H1 (cell line): ENCODE results near the gene DYNLT1. TPM values are rescaled to one million over a fixed set of nuclear protein-coding genes. Genes with fewer than 3 reads are reported as not detected.

Experiments
- CHD1 ChIP-seq: IDR thresholded peaks from 2 replicates; pipeline ENCODE4 v1.6.1; 2012; ENCODE audit warnings: low read depth, low read length, improper control_type of control experiment
- NRF1 ChIP-seq: IDR thresholded peaks from 2 replicates; pipeline ENCODE4 v1.6.1; 2011; ENCODE audit warnings: mild to moderate bottlenecking, low read depth, low read length, improper control_type of control experiment
- RFX5 ChIP-seq: IDR thresholded peaks from 2 replicates; pipeline ENCODE4 v1.6.1; 2011; ENCODE audit warnings: low read depth, low read length, improper control_type of control experiment, borderline replicate concordance
- TAF1 ChIP-seq: IDR thresholded peaks from 2 replicates; pipeline ENCODE4 v1.6.1; 2011; ENCODE audit warnings: mild to moderate bottlenecking, low read depth, low read length
- polyA plus RNA-seq, 7 experiments: library from polyadenylated mRNA; depleted of rRNA in 3 of 7; stranded (reverse) in 5 of 7; unstranded in 2 of 7; fragments of >200 nt in 5 of 7; fragments of 200-250 nt in 2 of 7; gene quantifications; 1 replicate in 5 of 7; 2 replicates in 1 of 7; 4 replicates in 1 of 7; pipeline versions ENCODE4 v1.2.1 to v1.2.3, GENCODE V29; 2011 to 2013; ENCODE audit warnings: missing spikeins in 2 of 7, mixed read lengths in 2 of 7
- total RNA-seq: library from RNA; stranded (reverse); fragmentation: NEBNext Ultra II Directional; extraction: Animal tissue kit (Norgen Biotek cat#: 25700); gene quantifications from 2 replicates; pipeline ENCODE4 v1.2.1, GENCODE V29; 2021
- TF ChIP-seq, protein P1 (sequence below): IDR thresholded peaks from 2 replicates; pipeline ENCODE4 v1.6.1; 2012; ENCODE audit warnings: low read length, inconsistent platforms
- TF ChIP-seq, protein P2 (sequence below): IDR thresholded peaks from 2 replicates; pipeline ENCODE4 v1.6.1; 2012; ENCODE audit warnings: inconsistent platforms

The DYNLT1 gene
- total and polyA plus RNA-seq, 2 of the 8 experiments (the other 6 are each of a cell fraction or from before 2014, with no cell fraction given) = 119 to 245 TPM

DNA sequence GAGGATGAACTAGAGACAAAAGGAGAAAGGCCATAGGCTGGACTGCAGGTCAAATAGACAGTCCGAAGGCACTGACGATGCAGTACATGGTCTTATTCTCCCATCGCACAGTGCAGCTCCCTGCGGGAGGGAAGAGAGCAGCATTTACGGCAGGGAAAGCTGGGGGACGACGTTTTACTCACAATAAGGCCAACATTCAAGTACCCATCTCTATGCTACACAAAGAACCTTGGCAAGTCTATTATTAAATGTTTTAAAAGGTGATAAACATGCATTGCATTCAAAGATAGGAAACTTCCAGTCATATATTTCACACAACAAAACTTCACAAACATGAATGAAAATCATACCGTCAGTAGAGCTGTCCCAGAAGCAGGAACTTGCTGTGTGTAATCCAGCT is 7.8 kb downstream of the DYNLT1 start (continued):
- TF ChIP-seq, protein P1, sequence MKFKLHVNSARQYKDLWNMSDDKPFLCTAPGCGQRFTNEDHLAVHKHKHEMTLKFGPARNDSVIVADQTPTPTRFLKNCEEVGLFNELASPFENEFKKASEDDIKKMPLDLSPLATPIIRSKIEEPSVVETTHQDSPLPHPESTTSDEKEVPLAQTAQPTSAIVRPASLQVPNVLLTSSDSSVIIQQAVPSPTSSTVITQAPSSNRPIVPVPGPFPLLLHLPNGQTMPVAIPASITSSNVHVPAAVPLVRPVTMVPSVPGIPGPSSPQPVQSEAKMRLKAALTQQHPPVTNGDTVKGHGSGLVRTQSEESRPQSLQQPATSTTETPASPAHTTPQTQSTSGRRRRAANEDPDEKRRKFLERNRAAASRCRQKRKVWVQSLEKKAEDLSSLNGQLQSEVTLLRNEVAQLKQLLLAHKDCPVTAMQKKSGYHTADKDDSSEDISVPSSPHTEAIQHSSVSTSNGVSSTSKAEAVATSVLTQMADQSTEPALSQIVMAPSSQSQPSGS = no peak
- TF ChIP-seq, protein P2, sequence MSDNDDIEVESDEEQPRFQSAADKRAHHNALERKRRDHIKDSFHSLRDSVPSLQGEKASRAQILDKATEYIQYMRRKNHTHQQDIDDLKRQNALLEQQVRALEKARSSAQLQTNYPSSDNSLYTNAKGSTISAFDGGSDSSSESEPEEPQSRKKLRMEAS = no peak
- TF ChIP-seq TAF1 (no peak), RFX5 (no peak), CHD1 (no peak), NRF1 (no peak)
- TF ChIP-seq, all 59 proteins: peak for 0
